H1 (cell line): ENCODE measurements around the gene NAV2. TPM values are rescaled to one million over a fixed set of nuclear protein-coding genes. Genes with fewer than 3 reads are reported as not detected.

Source experiments
- CTCF ChIA-PET: fragments of 300-600 bp; sonication (Branson Sonifier 250); formaldehyde crosslinking; loops from one replicate; lab custom pipeline; 2021; ENCODE audit not compliant: partially characterized antibody; lab: Charles Lee
- POLR2A ChIA-PET: fragments of 300-600 bp; sonication (Branson Sonifier 250); formaldehyde crosslinking; loops from one replicate; lab custom pipeline; 2021; ENCODE audit warnings: inconsistent platforms; ENCODE audit not compliant: partially characterized antibody; lab: Charles Lee
- DNase-seq, 2 experiments: peaks; one replicate each; pipeline versions ENCODE4 v3.0.0 to v3.0.0-alpha.2; 2010 to 2022; ENCODE audit warnings: low spot score in 2 of 2, low read depth in 1 of 2, mixed read lengths in 1 of 2
- FAIRE-seq: peaks from 2 replicates; lab custom pipeline; 2011; peaks lifted over from hg19 to GRCh38; lab: Jason Lieb, UNC
- H2AFZ ChIP-seq: 2 replicates; pipeline ENCODE4 v1.8.1; 2012; ENCODE audit warnings: low read length, inconsistent platforms
- H2AK5ac ChIP-seq: 2 replicates; pipeline ENCODE4 v1.6.1; 2013; ENCODE audit warnings: low read depth, low read length
- H2BK120ac ChIP-seq: replicated peaks from 2 replicates; pipeline ENCODE3; 2013; ENCODE audit warnings: low read depth, low read length, inconsistent platforms
- H2BK12ac ChIP-seq: 2 replicates; pipeline ENCODE4 v1.6.1; 2013; ENCODE audit warnings: low read depth, low read length
- H2BK15ac ChIP-seq: 2 replicates; pipeline ENCODE4 v1.6.1; 2013; ENCODE audit warnings: low read length
- H2BK20ac ChIP-seq: 2 replicates; pipeline ENCODE4 v1.6.1; 2013; ENCODE audit warnings: low read length
- H2BK5ac ChIP-seq: 2 replicates; pipeline ENCODE4 v1.6.1; 2013; ENCODE audit warnings: low read depth, low read length
- H3K14ac ChIP-seq: 2 replicates; pipeline ENCODE4 v1.6.1; 2013; ENCODE audit warnings: inconsistent platforms; ENCODE audit not compliant: insufficient read length
- H3K18ac ChIP-seq: 2 replicates; pipeline ENCODE4 v1.6.1; 2013; ENCODE audit warnings: low read length; ENCODE audit errors: extremely low read depth
- H3K23ac ChIP-seq: 2 replicates; pipeline ENCODE4 v1.6.1; 2013; ENCODE audit warnings: inconsistent platforms; ENCODE audit not compliant: insufficient read length
- H3K23me2 ChIP-seq: 2 replicates; pipeline ENCODE4 v1.6.1; 2013; ENCODE audit warnings: low read depth, low read length
- H3K27ac ChIP-seq: 2 replicates; pipeline ENCODE4 v1.6.1; 2011; ENCODE audit warnings: low read depth, low read length, inconsistent platforms
- H3K27me3 ChIP-seq, 4 experiments: replicated peaks in 1 of 4; 1 replicate in 1 of 4; 2 replicates in 3 of 4; pipeline versions ENCODE4 v1.6.1 to v1.8.1; 2011 to 2013; ENCODE audit warnings: low read length in 3 of 4, mild to moderate bottlenecking in 3 of 4, inconsistent platforms in 2 of 4, mixed read lengths in 2 of 4, moderate library complexity in 1 of 4; ENCODE audit not compliant: control insufficient read depth in 3 of 4, insufficient read depth in 3 of 4; ENCODE audit errors: extremely low read depth in 1 of 4
- H3K36me3 ChIP-seq, 4 experiments: 2 replicates each; pipeline versions ENCODE4 v1.6.1 to v1.8.1; 2011 to 2013; ENCODE audit warnings: mild to moderate bottlenecking in 4 of 4, low read length in 3 of 4, moderate library complexity in 2 of 4, control low read depth in 1 of 4, inconsistent platforms in 1 of 4; ENCODE audit not compliant: insufficient read depth in 4 of 4, control insufficient read depth in 2 of 4
- H3K4ac ChIP-seq: replicated peaks from 2 replicates; pipeline ENCODE3; 2013; ENCODE audit warnings: low read length, low read depth, mixed read lengths, inconsistent platforms; ENCODE audit not compliant: insufficient read length
- H3K4me1 ChIP-seq, 4 experiments: replicated peaks in 1 of 4; 1 replicate in 1 of 4; 2 replicates in 3 of 4; pipeline versions ENCODE4 v1.6.1 to v1.8.1; 2011 to 2013; ENCODE audit warnings: low read length in 3 of 4, inconsistent platforms in 2 of 4, mixed read lengths in 1 of 4; ENCODE audit not compliant: insufficient read depth in 4 of 4, control insufficient read depth in 3 of 4
- H3K4me2 ChIP-seq, 2 experiments: 2 replicates each; pipeline versions ENCODE4 v1.6.1 to v1.8.1; 2011 to 2013; ENCODE audit warnings: low read depth in 2 of 2, low read length in 2 of 2, control low read depth in 1 of 2, inconsistent platforms in 1 of 2, mild to moderate bottlenecking in 1 of 2; ENCODE audit not compliant: insufficient read depth in 1 of 2
- H3K4me3 ChIP-seq, 4 experiments: fragments of 200-600, 300-600 bp in 1 of 4; sonication (generic), shearing (Covaris generic), sonication (Bioruptor Twin) in 1 of 4; 2 replicates each; pipeline versions ENCODE4 v1.5.1 to v1.8.1; 2011 to 2016; ENCODE audit warnings: low read length in 4 of 4, low read depth in 3 of 4, control low read depth in 2 of 4, inconsistent platforms in 2 of 4, mild to moderate bottlenecking in 2 of 4, mixed read lengths in 1 of 4, moderate library complexity in 1 of 4; ENCODE audit not compliant: insufficient read depth in 2 of 4; ENCODE audit errors: extremely low read depth in 1 of 4
- H3K56ac ChIP-seq: replicated peaks from 2 replicates; pipeline ENCODE3; 2013; ENCODE audit warnings: low read depth, mild to moderate bottlenecking, mixed read lengths, low read length, inconsistent platforms; ENCODE audit not compliant: insufficient read length
- H3K79me1 ChIP-seq: 2 replicates; pipeline ENCODE4 v1.6.1; 2013; ENCODE audit warnings: low read depth, low read length, control low read depth
- H3K79me2 ChIP-seq, 2 experiments: 2 replicates each; pipeline versions ENCODE4 v1.6.1 to v1.8.1; 2012 to 2013; ENCODE audit warnings: low read length in 2 of 2, mild to moderate bottlenecking in 2 of 2, inconsistent platforms in 1 of 2; ENCODE audit not compliant: insufficient read depth in 2 of 2, control insufficient read depth in 1 of 2
- H3K9ac ChIP-seq, 4 experiments: replicated peaks in 1 of 4; 1 replicate in 1 of 4; 2 replicates in 3 of 4; pipeline versions ENCODE4 v1.6.1 to v1.8.1; 2011 to 2013; ENCODE audit warnings: low read depth in 3 of 4, low read length in 3 of 4, control low read depth in 2 of 4, mild to moderate bottlenecking in 2 of 4, moderate library complexity in 2 of 4, inconsistent platforms in 1 of 4; ENCODE audit errors: extremely low read depth in 1 of 4
- H3K9me3 ChIP-seq, 2 experiments: 2 replicates each; pipeline versions ENCODE4 v1.6.1 to v1.8.1; 2012 to 2013; ENCODE audit warnings: mild to moderate bottlenecking in 2 of 2, moderate library complexity in 2 of 2, control low read depth in 1 of 2, inconsistent platforms in 1 of 2, low read depth in 1 of 2, low read length in 1 of 2, mixed read lengths in 1 of 2; ENCODE audit not compliant: insufficient read depth in 2 of 2
- H4K20me1 ChIP-seq, 2 experiments: replicated peaks in 1 of 2; 2 replicates each; pipeline versions ENCODE3 to v1.8.1; 2011 to 2013; ENCODE audit warnings: inconsistent platforms in 2 of 2, low read length in 2 of 2, mild to moderate bottlenecking in 1 of 2; ENCODE audit not compliant: insufficient read depth in 2 of 2, control insufficient read depth in 1 of 2
- H4K5ac ChIP-seq: 2 replicates; pipeline ENCODE4 v1.6.1; 2013; ENCODE audit warnings: low read length, low read depth, mixed read lengths, inconsistent platforms; ENCODE audit not compliant: insufficient read length
- H4K8ac ChIP-seq: 2 replicates; pipeline ENCODE4 v1.8.0; 2013; ENCODE audit warnings: mild to moderate bottlenecking, moderate library complexity, low read length, inconsistent platforms; ENCODE audit not compliant: insufficient read depth; ENCODE audit errors: extremely low read depth
- H4K91ac ChIP-seq: replicated peaks from 2 replicates; pipeline ENCODE3; 2013; ENCODE audit warnings: low read length, mixed read lengths, inconsistent platforms; ENCODE audit not compliant: insufficient read length
- CEBPB ChIP-seq: IDR thresholded peaks from 2 replicates; pipeline ENCODE4 v1.6.1; 2012; ENCODE audit warnings: low read depth, low read length
- EZH2 ChIP-seq: fragments of 200-600 bp; sonication (generic); IDR thresholded peaks from 2 replicates; pipeline ENCODE4 v1.7.1; 2012; ENCODE audit warnings: low read depth, mild to moderate bottlenecking, moderate library complexity, low read length, inconsistent platforms; ENCODE audit not compliant: severe bottlenecking
- KDM5A ChIP-seq: fragments of 200-600 bp; IDR thresholded peaks from 2 replicates; pipeline ENCODE4 v1.7.1; 2012; ENCODE audit warnings: mild to moderate bottlenecking, low read length, inconsistent platforms, mixed read lengths
- RAD21 ChIP-seq, 2 experiments: IDR thresholded peaks in 1 of 2; conservative IDR thresholded peaks in 1 of 2; 2 replicates each; pipeline ENCODE4 v1.6.1; 2011; ENCODE audit warnings: low read depth in 2 of 2, low read length in 2 of 2, improper control_type of control experiment in 1 of 2, inconsistent platforms in 1 of 2, mild to moderate bottlenecking in 1 of 2, moderate library complexity in 1 of 2
- SP1 ChIP-seq: IDR thresholded peaks from 2 replicates; pipeline ENCODE4 v1.6.1; 2011; ENCODE audit warnings: low read depth, low read length
- SP4 ChIP-seq: IDR thresholded peaks from 2 replicates; pipeline ENCODE4 v1.6.1; 2012; ENCODE audit warnings: low read length, inconsistent platforms
- WGBS, 2 experiments: shearing (Covaris generic) in 1 of 2; methylation state at CpG; one replicate each; pipeline versions ENCODE4 v1.1.6 to v1.1.7; 2013 to 2015; ENCODE audit warnings: low lambda C conversion rate in 2 of 2, mixed read lengths in 2 of 2, inconsistent platforms in 1 of 2, low coverage in 1 of 2, missing lambda C conversion rate in 1 of 2; ENCODE audit not compliant: insufficient replicate concordance in 2 of 2, insufficient coverage in 1 of 2, insufficient read length in 1 of 2; ENCODE audit errors: extremely low coverage in 1 of 2, missing lambda C conversion rate in 1 of 2; 5-methylcytosine and 5-hydroxymethylcytosine counted together
- polyA plus RNA-seq, 7 experiments: library from polyadenylated mRNA; depleted of rRNA in 3 of 7; stranded (reverse) in 5 of 7; unstranded in 2 of 7; fragments of >200 nt in 5 of 7; fragments of 200-250 nt in 2 of 7; gene quantifications; 1 replicate in 5 of 7; 2 replicates in 1 of 7; 4 replicates in 1 of 7; pipeline versions ENCODE4 v1.2.1 to v1.2.3, GENCODE V29; 2011 to 2013; ENCODE audit warnings: missing spikeins in 2 of 7, mixed read lengths in 2 of 7
- total RNA-seq: library from RNA; stranded (reverse); fragmentation: NEBNext Ultra II Directional; extraction: Animal tissue kit (Norgen Biotek cat#: 25700); gene quantifications from 2 replicates; pipeline ENCODE4 v1.2.1, GENCODE V29; 2021
- TF ChIP-seq, protein P1 (sequence below), 3 experiments: IDR thresholded peaks; 1 replicate in 2 of 3; 2 replicates in 1 of 3; pipeline versions ENCODE4 v1.5.1 to v1.6.1; 2011; ENCODE audit warnings: low read length in 3 of 3, mild to moderate bottlenecking in 3 of 3, inconsistent platforms in 2 of 3, low read depth in 1 of 3, moderate library complexity in 1 of 3; ENCODE audit not compliant: insufficient read depth in 1 of 3; ENCODE audit errors: control extremely low read depth in 1 of 3
- TF ChIP-seq, protein P2 (sequence below): IDR thresholded peaks from 2 replicates; pipeline ENCODE4 v1.6.1; 2011; ENCODE audit warnings: low read length, improper control_type of control experiment

Gene NAV2
- total and polyA plus RNA-seq, 2 of the 8 experiments (the other 6 are each of a cell fraction or from before 2014, with no cell fraction given), result 35.6 to 73.6 TPM

DNA sequence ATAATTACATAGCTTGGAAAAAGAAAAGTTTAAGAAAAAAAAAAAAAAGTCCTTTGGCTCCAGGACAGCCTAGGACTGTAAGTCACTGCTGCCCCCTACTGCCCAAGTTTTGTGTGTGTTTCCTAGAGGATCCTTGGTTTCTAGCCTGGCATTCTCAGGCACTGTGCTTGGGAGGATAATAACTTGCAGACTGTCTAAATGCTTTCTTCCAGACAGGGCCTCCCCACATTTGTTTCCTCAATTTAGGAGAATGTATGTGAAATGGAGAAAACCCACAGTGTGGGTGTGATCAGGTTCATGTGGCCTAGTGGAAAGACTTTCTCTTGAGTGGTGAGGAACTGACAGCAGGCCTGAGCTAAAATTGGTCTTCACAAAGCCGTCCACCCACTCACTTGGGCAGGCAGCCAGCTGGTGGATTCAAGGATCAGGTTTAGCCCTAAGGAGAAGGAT is 191.0 kb downstream of the NAV2 start:
- DNase-seq, result peak; percentile 23 to 90
- H3K79me2 ChIP-seq, result 0 out of 4 replicates have a peak, but pooled peaks cover 0 to 3% of the 10 kb centered on the region in 2 experiments
- TF ChIP-seq KDM5A, result no peak
- TF ChIP-seq CEBPB, result no peak
- TF ChIP-seq, protein P1, sequence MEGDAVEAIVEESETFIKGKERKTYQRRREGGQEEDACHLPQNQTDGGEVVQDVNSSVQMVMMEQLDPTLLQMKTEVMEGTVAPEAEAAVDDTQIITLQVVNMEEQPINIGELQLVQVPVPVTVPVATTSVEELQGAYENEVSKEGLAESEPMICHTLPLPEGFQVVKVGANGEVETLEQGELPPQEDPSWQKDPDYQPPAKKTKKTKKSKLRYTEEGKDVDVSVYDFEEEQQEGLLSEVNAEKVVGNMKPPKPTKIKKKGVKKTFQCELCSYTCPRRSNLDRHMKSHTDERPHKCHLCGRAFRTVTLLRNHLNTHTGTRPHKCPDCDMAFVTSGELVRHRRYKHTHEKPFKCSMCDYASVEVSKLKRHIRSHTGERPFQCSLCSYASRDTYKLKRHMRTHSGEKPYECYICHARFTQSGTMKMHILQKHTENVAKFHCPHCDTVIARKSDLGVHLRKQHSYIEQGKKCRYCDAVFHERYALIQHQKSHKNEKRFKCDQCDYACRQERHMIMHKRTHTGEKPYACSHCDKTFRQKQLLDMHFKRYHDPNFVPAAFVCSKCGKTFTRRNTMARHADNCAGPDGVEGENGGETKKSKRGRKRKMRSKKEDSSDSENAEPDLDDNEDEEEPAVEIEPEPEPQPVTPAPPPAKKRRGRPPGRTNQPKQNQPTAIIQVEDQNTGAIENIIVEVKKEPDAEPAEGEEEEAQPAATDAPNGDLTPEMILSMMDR (IDR thresholded peaks at IDR 0.05; ENCODE audit: control extremely low read depth in 1 of 3, insufficient read depth in 1 of 3, low read depth in 1 of 3, low read length in 3 of 3), result peak; percentile 54 to 87 (median 79)
- no peak for TF ChIP-seq SP1
- no peak for TF ChIP-seq EZH2
- TF ChIP-seq, protein P2, sequence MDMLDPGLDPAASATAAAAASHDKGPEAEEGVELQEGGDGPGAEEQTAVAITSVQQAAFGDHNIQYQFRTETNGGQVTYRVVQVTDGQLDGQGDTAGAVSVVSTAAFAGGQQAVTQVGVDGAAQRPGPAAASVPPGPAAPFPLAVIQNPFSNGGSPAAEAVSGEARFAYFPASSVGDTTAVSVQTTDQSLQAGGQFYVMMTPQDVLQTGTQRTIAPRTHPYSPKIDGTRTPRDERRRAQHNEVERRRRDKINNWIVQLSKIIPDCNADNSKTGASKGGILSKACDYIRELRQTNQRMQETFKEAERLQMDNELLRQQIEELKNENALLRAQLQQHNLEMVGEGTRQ, result no peak
- TF ChIP-seq SP4, result no peak
- peak; percentile 93 to 95 for TF ChIP-seq RAD21 (IDR thresholded peaks at IDR 0.05 in 1 of 2, conservative IDR thresholded peaks at IDR 0.05 in 1 of 2; ENCODE audit: low read depth in 2 of 2, low read length in 2 of 2)

More for the DNA sequence above, 191.0 kb downstream of the NAV2 start:
- Histone ChIP-seq H3K23ac (no peak overlapping the region), H3K79me1 (no peaks in the 10 kb centered on the region; the same call in 1 of the 2 replicates), H3K4me3 (no peak overlapping the region), H3K9me3 (no peaks in the 10 kb centered on the region), H2BK15ac (no peak overlapping the region), H2AFZ (no peak overlapping the region), H3K4me1 (peaks cover 0 to 8% (median 4%) of the 10 kb centered on the region in 4 experiments; a peak in 4 of 7 replicates), H2BK120ac (no peak overlapping the region), H3K36me3 (peaks cover 0 to 17% (median 2%) of the 10 kb centered on the region in 4 experiments; a peak in 4 of 8 replicates), H2AK5ac (no peak overlapping the region), H3K27me3 (no peaks in the 10 kb centered on the region), H3K14ac (no peak overlapping the region), H3K18ac (no peak overlapping the region), H3K4me2 (no peak overlapping the region), H2BK5ac (no peak overlapping the region), H4K8ac (no peak overlapping the region), H3K4ac (no peak overlapping the region), H3K9ac (no peak overlapping the region), H3K56ac (no peak overlapping the region), H4K91ac (no peak overlapping the region), H3K27ac (no peak overlapping the region), H4K20me1 (no peaks in the 10 kb centered on the region), H2BK12ac (no peak overlapping the region), H2BK20ac (no peak overlapping the region), H3K23me2 (no peaks in the 10 kb centered on the region), H4K5ac (no peak overlapping the region)
- ChIA-PET CTCF (interaction anchor here (0.7 to 7.0 kb wide), 70 partner anchors 9 to 833 kb away, joined by 3 to 88 read pairs (median 4); no protein-coding TSS in a partner anchor), POLR2A (interaction anchor here (1.5 kb wide), 1 partner anchor 86 kb away, joined by 7 read pairs; no protein-coding TSS in a partner anchor)
- FAIRE-seq, result peak; percentile 78
- WGBS, 2 experiments, result 100% methylated on average over 1 of the region's 1 CpG; no CpG with 5 or more reads in 1 of the 2 experiments
